ENCODE measurements around the gene SFMBT1.

Gene SFMBT1

GRCh38 chr3:53089511-53089910, 43.6 kb upstream of the SFMBT1 start:
- H3K27ac ChIP-seq (ENCODE audit: poor library complexity, severe bottlenecking) = no peak overlapping the region
- H3K4me1 ChIP-seq (ENCODE audit: insufficient read depth, poor library complexity, severe bottlenecking) = no peaks in the 10 kb centered on the region
- peaks cover 18% of the 10 kb centered on the region for H3K36me3 ChIP-seq (ENCODE audit: low read depth)
- H3K27me3 ChIP-seq (ENCODE audit: insufficient read depth, poor library complexity, severe bottlenecking) = no peaks in the 10 kb centered on the region
- no peak for TF ChIP-seq CTCF (IDR thresholded peaks at IDR 0.05; ENCODE audit: poor library complexity, severe bottlenecking)
- no peak for DNase-seq (ENCODE audit: low spot score)
- H3K4me3 ChIP-seq (ENCODE audit: severe bottlenecking) = no peak overlapping the region
- ATAC-seq (ENCODE audit: low read depth) = peak; percentile 55
- no peaks in the 10 kb centered on the region for H3K9me3 ChIP-seq (ENCODE audit: severe bottlenecking)

GRCh38 chr3:53085476-53085875, 39.6 kb upstream of the SFMBT1 start:
- no peak for ATAC-seq (ENCODE audit: low read depth)
- no peak overlapping the region for H3K4me3 ChIP-seq (ENCODE audit: severe bottlenecking)
- no peaks in the 10 kb centered on the region for H3K9me3 ChIP-seq (ENCODE audit: severe bottlenecking)
- no peaks in the 10 kb centered on the region; the same call in 1 of the 2 replicates for H3K36me3 ChIP-seq (ENCODE audit: low read depth)
- H3K4me1 ChIP-seq (ENCODE audit: insufficient read depth, poor library complexity, severe bottlenecking) = no peaks in the 10 kb centered on the region
- no peak overlapping the region for H3K27ac ChIP-seq (ENCODE audit: poor library complexity, severe bottlenecking)
- no peak for TF ChIP-seq CTCF (IDR thresholded peaks at IDR 0.05; ENCODE audit: poor library complexity, severe bottlenecking)
- H3K27me3 ChIP-seq (ENCODE audit: insufficient read depth, poor library complexity, severe bottlenecking) = no peaks in the 10 kb centered on the region
- no peak for DNase-seq (ENCODE audit: low spot score)

GRCh38 chr3:53084310-53085001, 38.6 kb upstream of the SFMBT1 start:
- no peaks in the 10 kb centered on the region for H3K27me3 ChIP-seq (ENCODE audit: insufficient read depth, poor library complexity, severe bottlenecking)

GRCh38 chr3:53083949-53084309, 38.1 kb upstream of the SFMBT1 start:
- Histone ChIP-seq H3K27me3 (ENCODE audit: insufficient read depth, poor library complexity, severe bottlenecking) (no peaks in the 10 kb centered on the region), H3K4me3 (ENCODE audit: severe bottlenecking) (no peak overlapping the region), H3K4me1 (ENCODE audit: insufficient read depth, poor library complexity, severe bottlenecking) (no peaks in the 10 kb centered on the region), H3K36me3 (ENCODE audit: low read depth) (no peaks in the 10 kb centered on the region), H3K27ac (ENCODE audit: poor library complexity, severe bottlenecking) (no peak overlapping the region), H3K9me3 (ENCODE audit: severe bottlenecking) (no peaks in the 10 kb centered on the region)
- no peak for DNase-seq (ENCODE audit: low spot score)
- TF ChIP-seq CTCF (IDR thresholded peaks at IDR 0.05; ENCODE audit: poor library complexity, severe bottlenecking) = no peak
- no peak for ATAC-seq (ENCODE audit: low read depth)

More at GRCh38 chr3:53084310-53085001, 38.6 kb upstream of the SFMBT1 start:
- no peak for DNase-seq (ENCODE audit: low spot score)
- Histone ChIP-seq H3K36me3 (ENCODE audit: low read depth) (no peaks in the 10 kb centered on the region), H3K4me1 (ENCODE audit: insufficient read depth, poor library complexity, severe bottlenecking) (no peaks in the 10 kb centered on the region), H3K4me3 (ENCODE audit: severe bottlenecking) (no peak overlapping the region), H3K9me3 (ENCODE audit: severe bottlenecking) (no peaks in the 10 kb centered on the region), H3K27ac (ENCODE audit: poor library complexity, severe bottlenecking) (no peak overlapping the region)
- peak; percentile 36; the same call in 1 of the 3 replicates for ATAC-seq (ENCODE audit: low read depth)
- TF ChIP-seq CTCF (IDR thresholded peaks at IDR 0.05; ENCODE audit: poor library complexity, severe bottlenecking) = no peak

- ATAC-seq (ENCODE audit: low read depth) = no peak
- Histone ChIP-seq H3K4me3 (ENCODE audit: severe bottlenecking) (no peak overlapping the region), H3K9me3 (ENCODE audit: severe bottlenecking) (no peaks in the 10 kb centered on the region), H3K27ac (ENCODE audit: poor library complexity, severe bottlenecking) (no peak overlapping the region), H3K36me3 (ENCODE audit: low read depth) (no peaks in the 10 kb centered on the region), H3K27me3 (ENCODE audit: insufficient read depth, poor library complexity, severe bottlenecking) (no peaks in the 10 kb centered on the region), H3K4me1 (ENCODE audit: insufficient read depth, poor library complexity, severe bottlenecking) (no peaks in the 10 kb centered on the region)
- TF ChIP-seq CTCF (IDR thresholded peaks at IDR 0.05; ENCODE audit: poor library complexity, severe bottlenecking) = no peak
- no peak for DNase-seq (ENCODE audit: low spot score)
Measured at GRCh38 chr3:53083521-53083920, 37.6 kb upstream of the SFMBT1 start.
